SK-N-SH treated with all-trans-retinoic acid at 6 μM for 48 hours (cell line): ENCODE results near the gene EPHA4.
A peak's percentile ranks its signal among the peaks of the same experiment; 100 is the strongest.

Experiments used
- ATAC-seq: fragments of 200-7000 bp; cut with Tn5 transposase; 3 replicates; pipeline ENCODE4 v1.9.1; 2020; ENCODE audit warnings: mild to moderate bottlenecking, moderate library complexity
- ARNTL ChIP-seq: fragments of 450-650 bp; formaldehyde crosslinking; IDR thresholded peaks from 2 replicates; pipeline ENCODE4 v1.5.0; 2020; ENCODE audit warnings: low read depth, mild to moderate bottlenecking, moderate library complexity, borderline replicate concordance
- BACH2 ChIP-seq: fragments of 250-450 bp; sonication (Bioruptor Pico); IDR thresholded peaks from 2 replicates; pipeline ENCODE4 v1.9.0; 2021; ENCODE audit warnings: mild to moderate bottlenecking, borderline replicate concordance
- CSDC2 ChIP-seq: fragments of 250-450 bp; sonication (Bioruptor Pico); IDR thresholded peaks from 2 replicates; pipeline ENCODE4 v1.5.0; 2020; ENCODE audit warnings: mild to moderate bottlenecking, moderate library complexity
- CSRNP3 ChIP-seq: fragments of 250-450 bp; sonication (Bioruptor Pico); IDR thresholded peaks from 2 replicates; pipeline ENCODE4 v1.5.1; 2021; ENCODE audit warnings: mild to moderate bottlenecking, moderate library complexity
- ESRRG ChIP-seq: fragments of 250-450 bp; sonication (Bioruptor Pico); IDR thresholded peaks from 2 replicates; pipeline ENCODE4 v1.6.1; 2021; ENCODE audit warnings: mild to moderate bottlenecking
- GLIS3 ChIP-seq: fragments of 250-450 bp; sonication (Bioruptor Pico); IDR thresholded peaks from 2 replicates; pipeline ENCODE4 v1.5.0; 2020; ENCODE audit warnings: mild to moderate bottlenecking, moderate library complexity
- ISL1 ChIP-seq: fragments of 250-450 bp; sonication (Bioruptor Pico); IDR thresholded peaks from 2 replicates; pipeline ENCODE4 v2.1.2; 2022; ENCODE audit warnings: mild to moderate bottlenecking, moderate library complexity
- PPARA ChIP-seq: fragments of 250-450 bp; sonication (Bioruptor Pico); IDR thresholded peaks from 2 replicates; pipeline ENCODE4 v1.5.0; 2020; ENCODE audit warnings: mild to moderate bottlenecking, borderline replicate concordance
- SNAI2 ChIP-seq: fragments of 250-450 bp; sonication (Bioruptor Pico); IDR thresholded peaks from 2 replicates; pipeline ENCODE4 v1.5.0; 2020; ENCODE audit warnings: mild to moderate bottlenecking, moderate library complexity
- TCF4 ChIP-seq: fragments of 250-450 bp; sonication (Bioruptor Pico); IDR thresholded peaks from 2 replicates; pipeline ENCODE4 v1.8.0; 2021; ENCODE audit warnings: mild to moderate bottlenecking, moderate library complexity, borderline replicate concordance
- TOX ChIP-seq: fragments of 250-450 bp; sonication (Bioruptor Pico); IDR thresholded peaks from 2 replicates; pipeline ENCODE4 v1.8.0; 2021; ENCODE audit warnings: mild to moderate bottlenecking, moderate library complexity, borderline replicate concordance
- ZC3H10 ChIP-seq: fragments of 250-450 bp; sonication (Bioruptor Pico); IDR thresholded peaks from 2 replicates; pipeline ENCODE4 v1.5.1; 2021; ENCODE audit warnings: mild to moderate bottlenecking, moderate library complexity
- ZFP30 ChIP-seq: fragments of 450-650 bp; formaldehyde crosslinking; IDR thresholded peaks from 2 replicates; pipeline ENCODE4 v1.5.0; 2022; ENCODE audit warnings: mild to moderate bottlenecking, moderate library complexity
- ZNF565 ChIP-seq: fragments of 450-650 bp; formaldehyde crosslinking; conservative IDR thresholded peaks from 2 replicates; pipeline ENCODE4 v1.5.0; 2020; ENCODE audit warnings: low read depth, mild to moderate bottlenecking, moderate library complexity
- ZNF70 ChIP-seq: fragments of 450-650 bp; formaldehyde crosslinking; IDR thresholded peaks from 2 replicates; pipeline ENCODE4 v1.5.0; 2020; ENCODE audit warnings: mild to moderate bottlenecking, moderate library complexity
- ZNF8 ChIP-seq: fragments of 450-650 bp; formaldehyde crosslinking; IDR thresholded peaks from 2 replicates; pipeline ENCODE4 v1.5.0; 2020; ENCODE audit warnings: mild to moderate bottlenecking, moderate library complexity
- TF ChIP-seq, protein P1 (sequence below): fragments of 250-450 bp; sonication (Bioruptor Pico); IDR thresholded peaks from 2 replicates; pipeline ENCODE4 v1.5.0; 2020; ENCODE audit warnings: mild to moderate bottlenecking, moderate library complexity
- TF ChIP-seq, protein P2 (sequence below): fragments of 250-450 bp; sonication (Bioruptor Pico); IDR thresholded peaks from 2 replicates; pipeline ENCODE4 v1.8.0; 2020; ENCODE audit warnings: mild to moderate bottlenecking, moderate library complexity, borderline replicate concordance

The EPHA4 gene

GRCh38 chr2:221501210-221501882, 70.8 kb downstream of the EPHA4 start:
- TF ChIP-seq TOX (CRISPR knock-in tag): no peak
- no peak for TF ChIP-seq ZNF8 (CRISPR knock-in tag)
- TF ChIP-seq ZC3H10 (CRISPR knock-in tag): no peak
- TF ChIP-seq, protein P1, sequence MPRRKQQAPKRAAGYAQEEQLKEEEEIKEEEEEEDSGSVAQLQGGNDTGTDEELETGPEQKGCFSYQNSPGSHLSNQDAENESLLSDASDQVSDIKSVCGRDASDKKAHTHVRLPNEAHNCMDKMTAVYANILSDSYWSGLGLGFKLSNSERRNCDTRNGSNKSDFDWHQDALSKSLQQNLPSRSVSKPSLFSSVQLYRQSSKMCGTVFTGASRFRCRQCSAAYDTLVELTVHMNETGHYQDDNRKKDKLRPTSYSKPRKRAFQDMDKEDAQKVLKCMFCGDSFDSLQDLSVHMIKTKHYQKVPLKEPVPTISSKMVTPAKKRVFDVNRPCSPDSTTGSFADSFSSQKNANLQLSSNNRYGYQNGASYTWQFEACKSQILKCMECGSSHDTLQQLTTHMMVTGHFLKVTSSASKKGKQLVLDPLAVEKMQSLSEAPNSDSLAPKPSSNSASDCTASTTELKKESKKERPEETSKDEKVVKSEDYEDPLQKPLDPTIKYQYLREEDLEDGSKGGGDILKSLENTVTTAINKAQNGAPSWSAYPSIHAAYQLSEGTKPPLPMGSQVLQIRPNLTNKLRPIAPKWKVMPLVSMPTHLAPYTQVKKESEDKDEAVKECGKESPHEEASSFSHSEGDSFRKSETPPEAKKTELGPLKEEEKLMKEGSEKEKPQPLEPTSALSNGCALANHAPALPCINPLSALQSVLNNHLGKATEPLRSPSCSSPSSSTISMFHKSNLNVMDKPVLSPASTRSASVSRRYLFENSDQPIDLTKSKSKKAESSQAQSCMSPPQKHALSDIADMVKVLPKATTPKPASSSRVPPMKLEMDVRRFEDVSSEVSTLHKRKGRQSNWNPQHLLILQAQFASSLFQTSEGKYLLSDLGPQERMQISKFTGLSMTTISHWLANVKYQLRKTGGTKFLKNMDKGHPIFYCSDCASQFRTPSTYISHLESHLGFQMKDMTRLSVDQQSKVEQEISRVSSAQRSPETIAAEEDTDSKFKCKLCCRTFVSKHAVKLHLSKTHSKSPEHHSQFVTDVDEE: no peak
- no peak for TF ChIP-seq GLIS3 (CRISPR knock-in tag)
- TF ChIP-seq, all 23 proteins: peak for 0
- ATAC-seq: peak; percentile 54; the same call in 2 of the 3 replicates

GRCh38 chr2:221500501-221501209, 71.4 kb downstream of the EPHA4 start:
- no peak for ATAC-seq

DNA sequence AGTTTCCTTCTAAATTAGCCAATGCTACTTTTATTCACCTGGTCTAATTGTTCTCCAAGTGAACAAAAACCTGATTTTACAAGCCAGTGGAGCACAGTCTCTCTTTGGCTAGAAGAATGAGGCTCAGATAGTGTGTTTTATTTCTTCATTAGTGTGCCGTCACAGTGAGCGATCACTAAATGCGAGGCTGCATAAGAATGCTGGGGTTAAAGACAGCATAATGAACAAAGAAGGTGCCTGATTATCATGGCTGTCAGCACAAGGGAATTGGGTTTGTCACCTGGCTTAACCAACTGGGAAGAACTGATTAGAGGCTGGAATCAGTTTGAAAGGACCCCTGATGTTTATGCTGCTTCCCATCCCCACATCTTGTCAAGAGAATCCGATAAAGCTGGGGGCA, 76.4 kb downstream of the EPHA4 start:
- ATAC-seq: no peak

More at GRCh38 chr2:221500501-221501209, 71.4 kb downstream of the EPHA4 start:
- TF ChIP-seq ESRRG (no peak), ZNF565 (CRISPR knock-in tag) (no peak), ZFP30 (CRISPR knock-in tag) (no peak), GLIS3 (CRISPR knock-in tag) (no peak), CSDC2 (CRISPR knock-in tag) (no peak), BACH2 (no peak), CSRNP3 (CRISPR knock-in tag) (no peak), ARNTL (no peak), SNAI2 (CRISPR knock-in tag) (no peak), ZNF8 (CRISPR knock-in tag) (no peak), PPARA (CRISPR knock-in tag) (no peak), ISL1 (CRISPR knock-in tag) (no peak), TOX (CRISPR knock-in tag) (no peak), TCF4 (CRISPR knock-in tag) (no peak), ZNF70 (CRISPR knock-in tag) (no peak)
- TF ChIP-seq, protein P2, sequence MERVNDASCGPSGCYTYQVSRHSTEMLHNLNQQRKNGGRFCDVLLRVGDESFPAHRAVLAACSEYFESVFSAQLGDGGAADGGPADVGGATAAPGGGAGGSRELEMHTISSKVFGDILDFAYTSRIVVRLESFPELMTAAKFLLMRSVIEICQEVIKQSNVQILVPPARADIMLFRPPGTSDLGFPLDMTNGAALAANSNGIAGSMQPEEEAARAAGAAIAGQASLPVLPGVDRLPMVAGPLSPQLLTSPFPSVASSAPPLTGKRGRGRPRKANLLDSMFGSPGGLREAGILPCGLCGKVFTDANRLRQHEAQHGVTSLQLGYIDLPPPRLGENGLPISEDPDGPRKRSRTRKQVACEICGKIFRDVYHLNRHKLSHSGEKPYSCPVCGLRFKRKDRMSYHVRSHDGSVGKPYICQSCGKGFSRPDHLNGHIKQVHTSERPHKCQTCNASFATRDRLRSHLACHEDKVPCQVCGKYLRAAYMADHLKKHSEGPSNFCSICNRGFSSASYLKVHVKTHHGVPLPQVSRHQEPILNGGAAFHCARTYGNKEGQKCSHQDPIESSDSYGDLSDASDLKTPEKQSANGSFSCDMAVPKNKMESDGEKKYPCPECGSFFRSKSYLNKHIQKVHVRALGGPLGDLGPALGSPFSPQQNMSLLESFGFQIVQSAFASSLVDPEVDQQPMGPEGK (CRISPR knock-in tag): no peak

More for the DNA sequence above, 76.4 kb downstream of the EPHA4 start:
- TF ChIP-seq, protein P1: no peak
- no peak for TF ChIP-seq GLIS3 (CRISPR knock-in tag)
- TF ChIP-seq ISL1 (CRISPR knock-in tag): no peak
- no peak for TF ChIP-seq TOX (CRISPR knock-in tag)
